HepG2 (cell line): ENCODE measurements around the gene FAM210A. TPM values are rescaled to one million over a fixed set of nuclear protein-coding genes. Genes with fewer than 3 reads are reported as not detected.

ENCODE experiments used
- ATAC-seq: fragments of 200-7000 bp; cut with Tn5 transposase; 3 replicates; pipeline ENCODE4 v1.9.1; 2020; ENCODE audit warnings: mild to moderate bottlenecking, moderate library complexity
- BruUV-seq: library from RNA; stranded (reverse); fragments of 400-500 nt; replicated peaks from 2 replicates; lab custom pipeline; 2021; lab: Mats Ljungman, UMichigan
- CTCF ChIA-PET: fragments of 300-600 bp; formaldehyde crosslinking; extraction: SDS; loops from one replicate; lab custom pipeline; 2021; ENCODE audit warnings: low total read pairs, inconsistent platforms, low intra/inter-chr PET ratio; lab: Yijun Ruan, JAX
- POLR2A ChIA-PET: fragments of 350-600 bp; sonication (Branson Sonifier 250); formaldehyde crosslinking; loops from one replicate; lab custom pipeline; 2020; ENCODE audit warnings: antibody characterized with exemption, inconsistent platforms; lab: Yijun Ruan, JAX
- DNase-seq: peaks from one replicate; pipeline ENCODE4 v3.0.0-alpha.2; 2015; ENCODE audit warnings: low spot score
- FAIRE-seq: peaks from 3 replicates; lab custom pipeline; 2011; peaks lifted over from hg19 to GRCh38; lab: Jason Lieb, UNC
- H2AFZ ChIP-seq: one replicate; pipeline ENCODE4 v1.6.1; 2011; ENCODE audit warnings: low read length, inconsistent platforms
- H3K27ac ChIP-seq: fragments of 300-600 bp; 3 replicates; pipeline ENCODE4 v1.8.0; 2011; ENCODE audit warnings: mixed run types, mild to moderate bottlenecking, mixed read lengths, low read length, inconsistent platforms; ENCODE audit not compliant: insufficient read depth; ENCODE audit errors: extremely low read length
- H3K27me3 ChIP-seq, 2 experiments: fragments of 200-600 bp in 1 of 2; 2 replicates in 1 of 2; 3 replicates in 1 of 2; pipeline versions ENCODE4 v1.6.0 to v1.8.0; 2011; ENCODE audit warnings: low read length in 2 of 2, mild to moderate bottlenecking in 2 of 2, moderate library complexity in 2 of 2, inconsistent platforms in 1 of 2; ENCODE audit not compliant: insufficient read depth in 2 of 2, control insufficient read depth in 1 of 2
- H3K36me3 ChIP-seq, 2 experiments: fragments of 200-600 bp in 1 of 2; replicated peaks in 1 of 2; 2 replicates in 1 of 2; 3 replicates in 1 of 2; pipeline versions ENCODE4 v1.5.1 to v1.8.0; 2011; ENCODE audit warnings: low read length in 2 of 2, inconsistent platforms in 1 of 2; ENCODE audit not compliant: insufficient read depth in 2 of 2, control insufficient read depth in 1 of 2
- H3K4me1 ChIP-seq: 2 replicates; pipeline ENCODE4 v1.5.1; 2012; ENCODE audit warnings: low read length, inconsistent platforms; ENCODE audit not compliant: insufficient read depth
- H3K4me2 ChIP-seq: 2 replicates; pipeline ENCODE4 v1.6.0; 2011; ENCODE audit warnings: low read depth, low read length, inconsistent platforms
- H3K4me3 ChIP-seq, 3 experiments: fragments of 200-600 bp in 1 of 3; sonication (generic), shearing (Covaris generic) in 1 of 3; replicated peaks in 1 of 3; 2 replicates each; pipeline ENCODE4 v1.5.1; 2011 to 2016; ENCODE audit warnings: low read length in 3 of 3, inconsistent platforms in 2 of 3, low read depth in 2 of 3, mild to moderate bottlenecking in 2 of 3, control low read depth in 1 of 3, mixed read lengths in 1 of 3; ENCODE audit not compliant: insufficient read depth in 1 of 3
- H3K79me2 ChIP-seq: one replicate; pipeline ENCODE4 v1.6.1; 2011; ENCODE audit warnings: low read length, inconsistent platforms; ENCODE audit not compliant: insufficient read depth
- H3K9ac ChIP-seq: 2 replicates; pipeline ENCODE4 v1.6.0; 2011; ENCODE audit warnings: mild to moderate bottlenecking, low read depth, low read length, inconsistent platforms; ENCODE audit not compliant: insufficient read depth
- H3K9me3 ChIP-seq: 2 replicates; pipeline ENCODE4 v1.5.1; 2012; ENCODE audit warnings: mild to moderate bottlenecking, low read length
- H4K20me1 ChIP-seq: 2 replicates; pipeline ENCODE4 v1.6.0; 2011; ENCODE audit warnings: inconsistent platforms, mild to moderate bottlenecking, low read length, moderate library complexity; ENCODE audit not compliant: insufficient read depth
- GFI1 ChIP-seq: sonication (generic); formaldehyde crosslinking; IDR thresholded peaks from 2 replicates; pipeline ENCODE4 v1.5.0; 2020; ENCODE audit warnings: missing genetic modification reagents, mild to moderate bottlenecking, borderline replicate concordance
- KMT2B ChIP-seq: IDR thresholded peaks from 2 replicates; pipeline ENCODE4 v1.6.1; 2016; ENCODE audit warnings: missing genetic modification reagents, missing compliant biosample characterization
- POLR2AphosphoS5 ChIP-seq: IDR thresholded peaks from 2 replicates; pipeline ENCODE4 v1.6.1; 2012; ENCODE audit warnings: low read depth, low read length
- TMF1 ChIP-seq: sonication (generic); formaldehyde crosslinking; IDR thresholded peaks from 2 replicates; pipeline ENCODE4 v1.8.1; 2022; ENCODE audit warnings: low read depth, missing genetic modification reagents
- ZBTB20 ChIP-seq: sonication (generic); formaldehyde crosslinking; IDR thresholded peaks from 2 replicates; pipeline ENCODE4 v1.8.1; 2023; ENCODE audit warnings: missing genetic modification reagents, low read depth, mild to moderate bottlenecking, borderline replicate concordance
- ZBTB21 ChIP-seq: sonication (generic); formaldehyde crosslinking; IDR thresholded peaks from 2 replicates; pipeline ENCODE4 v1.4.0; 2020; ENCODE audit warnings: missing genetic modification reagents
- ZNF331 ChIP-seq: sonication (generic); formaldehyde crosslinking; IDR thresholded peaks from 2 replicates; pipeline ENCODE4 v1.4.0; 2020; ENCODE audit warnings: missing genetic modification reagents
- ZNF75D ChIP-seq: sonication (generic); formaldehyde crosslinking; IDR thresholded peaks from 2 replicates; pipeline ENCODE4 v1.8.1; 2023; ENCODE audit warnings: missing genetic modification reagents, mild to moderate bottlenecking, borderline replicate concordance
- WGBS: methylation state at CpG from one replicate; pipeline ENCODE4 v1.1.6; 2017; ENCODE audit warnings: low lambda C conversion rate; 5-methylcytosine and 5-hydroxymethylcytosine counted together
- in situ Hi-C: cut with HindIII; loops from 2 replicates; pipeline ENCODE4 v1.10.0; 2017; ENCODE audit warnings: low pct_unique_long_range_greater_than_20kb; ENCODE audit not compliant: extremely low pct_ligation_motif_present
- intact Hi-C: fragments of 100-400 bp; cut with micrococcal nuclease; formaldehyde crosslinking; loops from one replicate; pipeline ENCODE4 v1.10.0; 2022; ENCODE audit not compliant: unreplicated experiment
- polyA plus RNA-seq, 8 experiments: library from polyadenylated mRNA; depleted of rRNA in 3 of 8; stranded (reverse) in 7 of 8; unstranded in 1 of 8; fragments of >200 nt; fragmentation: Illumina TruSeq in 4 of 8; extraction: Trizol in 4 of 8; gene quantifications; 2 replicates each; pipeline versions ENCODE4 v1.2.1 to v1.2.3, GENCODE V29; 2011 to 2016; ENCODE audit warnings: low read depth in 4 of 8, missing spikeins in 1 of 8, mixed read lengths in 1 of 8; ENCODE audit not compliant: insufficient read depth in 1 of 8
- total RNA-seq, 5 experiments: library from RNA; depleted of rRNA; stranded (reverse); fragments of >200 nt; fragmentation: Illumina TruSeq; extraction: Trizol; gene quantifications; 2 replicates each; pipeline ENCODE4 v1.2.3, GENCODE V29; 2016; ENCODE audit warnings: low read depth in 1 of 5
- TF ChIP-seq, protein P1 (sequence below): sonication (generic); formaldehyde crosslinking; conservative IDR thresholded peaks from 2 replicates; pipeline ENCODE4 v1.4.0; 2020; ENCODE audit warnings: missing genetic modification reagents
- TF ChIP-seq, protein P2 (sequence below): IDR thresholded peaks from 2 replicates; pipeline ENCODE4 v1.6.1; 2016; ENCODE audit warnings: low read depth
- TF ChIP-seq, protein P3 (sequence below): sonication (generic); formaldehyde crosslinking; IDR thresholded peaks from 2 replicates; pipeline ENCODE4 v1.5.0; 2020; ENCODE audit warnings: mild to moderate bottlenecking, missing genetic modification reagents
- TF ChIP-seq, protein P4 (sequence below): sonication (generic); formaldehyde crosslinking; IDR thresholded peaks from 2 replicates; pipeline ENCODE4 v1.8.1; 2022; ENCODE audit warnings: mild to moderate bottlenecking, missing genetic modification reagents
- TF ChIP-seq, protein P5 (sequence below): sonication (generic); formaldehyde crosslinking; conservative IDR thresholded peaks from 2 replicates; pipeline ENCODE4 v1.8.0; 2022; ENCODE audit warnings: low read depth, missing genetic modification reagents
- TF ChIP-seq, protein P6 (sequence below): sonication (generic); formaldehyde crosslinking; IDR thresholded peaks from 2 replicates; pipeline ENCODE4 v1.4.0; 2020; ENCODE audit warnings: missing genetic modification reagents

Gene FAM210A
- total and polyA plus RNA-seq, 2 of the 13 experiments (the other 11 are each of a cell fraction or from before 2014, with no cell fraction given): 33.2 to 37.5 TPM

DNA sequence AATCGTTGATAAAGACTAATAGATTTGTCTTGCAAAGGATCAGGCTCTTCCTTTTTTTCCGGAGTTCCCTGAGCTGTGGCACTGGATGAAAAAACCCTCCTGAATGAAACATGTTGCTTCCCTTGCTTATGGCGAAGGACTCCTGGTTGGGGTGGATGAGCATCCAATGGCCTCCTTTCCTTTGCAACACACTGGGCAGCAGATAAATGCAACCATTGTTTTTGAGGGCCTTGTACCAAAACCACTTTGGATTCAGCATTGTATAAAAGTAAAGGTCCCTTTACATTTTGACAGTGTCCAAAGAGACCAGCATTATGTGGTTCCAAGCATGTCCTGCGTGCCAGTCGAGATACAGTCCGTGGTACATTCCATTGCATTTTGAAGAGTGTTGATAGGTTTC is 44.7 kb downstream of the FAM210A start:
- H3K36me3 ChIP-seq: peaks cover 1 to 5% of the 10 kb centered on the region in 2 experiments; a peak in 4 of 5 replicates
- H3K9me3 ChIP-seq: no peaks in the 10 kb centered on the region
- peaks cover under 1% of the 10 kb centered on the region; the same call in 1 of the 2 replicates for H3K4me1 ChIP-seq
- no peak overlapping the region for H3K27ac ChIP-seq
- ATAC-seq (no peak), DNase-seq (no peak), FAIRE-seq (no peak)
- no peak for TF ChIP-seq KMT2B (CRISPR knock-in tag)
- TF ChIP-seq, protein P1, sequence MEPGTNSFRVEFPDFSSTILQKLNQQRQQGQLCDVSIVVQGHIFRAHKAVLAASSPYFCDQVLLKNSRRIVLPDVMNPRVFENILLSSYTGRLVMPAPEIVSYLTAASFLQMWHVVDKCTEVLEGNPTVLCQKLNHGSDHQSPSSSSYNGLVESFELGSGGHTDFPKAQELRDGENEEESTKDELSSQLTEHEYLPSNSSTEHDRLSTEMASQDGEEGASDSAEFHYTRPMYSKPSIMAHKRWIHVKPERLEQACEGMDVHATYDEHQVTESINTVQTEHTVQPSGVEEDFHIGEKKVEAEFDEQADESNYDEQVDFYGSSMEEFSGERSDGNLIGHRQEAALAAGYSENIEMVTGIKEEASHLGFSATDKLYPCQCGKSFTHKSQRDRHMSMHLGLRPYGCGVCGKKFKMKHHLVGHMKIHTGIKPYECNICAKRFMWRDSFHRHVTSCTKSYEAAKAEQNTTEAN (CRISPR knock-in tag): no peak
- no peak for TF ChIP-seq TMF1
- no peak for TF ChIP-seq ZNF75D (CRISPR knock-in tag)
- TF ChIP-seq, protein P2, sequence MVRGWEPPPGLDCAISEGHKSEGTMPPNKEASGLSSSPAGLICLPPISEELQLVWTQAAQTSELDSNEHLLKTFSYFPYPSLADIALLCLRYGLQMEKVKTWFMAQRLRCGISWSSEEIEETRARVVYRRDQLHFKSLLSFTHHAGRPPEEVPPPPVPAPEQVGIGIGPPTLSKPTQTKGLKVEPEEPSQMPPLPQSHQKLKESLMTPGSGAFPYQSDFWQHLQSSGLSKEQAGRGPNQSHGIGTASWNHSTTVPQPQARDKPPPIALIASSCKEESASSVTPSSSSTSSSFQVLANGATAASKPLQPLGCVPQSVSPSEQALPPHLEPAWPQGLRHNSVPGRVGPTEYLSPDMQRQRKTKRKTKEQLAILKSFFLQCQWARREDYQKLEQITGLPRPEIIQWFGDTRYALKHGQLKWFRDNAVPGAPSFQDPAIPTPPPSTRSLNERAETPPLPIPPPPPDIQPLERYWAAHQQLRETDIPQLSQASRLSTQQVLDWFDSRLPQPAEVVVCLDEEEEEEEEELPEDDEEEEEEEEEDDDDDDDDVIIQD (CRISPR knock-in tag): no peak
- TF ChIP-seq, protein P3, sequence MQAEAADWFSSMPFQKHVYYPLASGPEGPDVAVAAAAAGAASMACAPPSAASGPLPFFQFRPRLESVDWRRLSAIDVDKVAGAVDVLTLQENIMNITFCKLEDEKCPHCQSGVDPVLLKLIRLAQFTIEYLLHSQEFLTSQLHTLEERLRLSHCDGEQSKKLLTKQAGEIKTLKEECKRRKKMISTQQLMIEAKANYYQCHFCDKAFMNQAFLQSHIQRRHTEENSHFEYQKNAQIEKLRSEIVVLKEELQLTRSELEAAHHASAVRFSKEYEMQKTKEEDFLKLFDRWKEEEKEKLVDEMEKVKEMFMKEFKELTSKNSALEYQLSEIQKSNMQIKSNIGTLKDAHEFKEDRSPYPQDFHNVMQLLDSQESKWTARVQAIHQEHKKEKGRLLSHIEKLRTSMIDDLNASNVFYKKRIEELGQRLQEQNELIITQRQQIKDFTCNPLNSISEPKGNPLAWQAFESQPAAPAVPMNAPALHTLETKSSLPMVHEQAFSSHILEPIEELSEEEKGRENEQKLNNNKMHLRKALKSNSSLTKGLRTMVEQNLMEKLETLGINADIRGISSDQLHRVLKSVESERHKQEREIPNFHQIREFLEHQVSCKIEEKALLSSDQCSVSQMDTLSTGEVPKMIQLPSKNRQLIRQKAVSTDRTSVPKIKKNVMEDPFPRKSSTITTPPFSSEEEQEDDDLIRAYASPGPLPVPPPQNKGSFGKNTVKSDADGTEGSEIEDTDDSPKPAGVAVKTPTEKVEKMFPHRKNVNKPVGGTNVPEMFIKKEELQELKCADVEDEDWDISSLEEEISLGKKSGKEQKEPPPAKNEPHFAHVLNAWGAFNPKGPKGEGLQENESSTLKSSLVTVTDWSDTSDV (CRISPR knock-in tag): no peak
- TF ChIP-seq ZBTB21 (CRISPR knock-in tag): no peak
- no peak for TF ChIP-seq GFI1 (CRISPR knock-in tag)
- no peak for TF ChIP-seq ZNF331
- TF ChIP-seq, protein P4, sequence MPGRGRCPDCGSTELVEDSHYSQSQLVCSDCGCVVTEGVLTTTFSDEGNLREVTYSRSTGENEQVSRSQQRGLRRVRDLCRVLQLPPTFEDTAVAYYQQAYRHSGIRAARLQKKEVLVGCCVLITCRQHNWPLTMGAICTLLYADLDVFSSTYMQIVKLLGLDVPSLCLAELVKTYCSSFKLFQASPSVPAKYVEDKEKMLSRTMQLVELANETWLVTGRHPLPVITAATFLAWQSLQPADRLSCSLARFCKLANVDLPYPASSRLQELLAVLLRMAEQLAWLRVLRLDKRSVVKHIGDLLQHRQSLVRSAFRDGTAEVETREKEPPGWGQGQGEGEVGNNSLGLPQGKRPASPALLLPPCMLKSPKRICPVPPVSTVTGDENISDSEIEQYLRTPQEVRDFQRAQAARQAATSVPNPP (CRISPR knock-in tag): no peak
- TF ChIP-seq POLR2AphosphoS5: no peak
- TF ChIP-seq, protein P5, sequence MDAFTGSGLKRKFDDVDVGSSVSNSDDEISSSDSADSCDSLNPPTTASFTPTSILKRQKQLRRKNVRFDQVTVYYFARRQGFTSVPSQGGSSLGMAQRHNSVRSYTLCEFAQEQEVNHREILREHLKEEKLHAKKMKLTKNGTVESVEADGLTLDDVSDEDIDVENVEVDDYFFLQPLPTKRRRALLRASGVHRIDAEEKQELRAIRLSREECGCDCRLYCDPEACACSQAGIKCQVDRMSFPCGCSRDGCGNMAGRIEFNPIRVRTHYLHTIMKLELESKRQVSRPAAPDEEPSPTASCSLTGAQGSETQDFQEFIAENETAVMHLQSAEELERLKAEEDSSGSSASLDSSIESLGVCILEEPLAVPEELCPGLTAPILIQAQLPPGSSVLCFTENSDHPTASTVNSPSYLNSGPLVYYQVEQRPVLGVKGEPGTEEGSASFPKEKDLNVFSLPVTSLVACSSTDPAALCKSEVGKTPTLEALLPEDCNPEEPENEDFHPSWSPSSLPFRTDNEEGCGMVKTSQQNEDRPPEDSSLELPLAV: no peak
- TF ChIP-seq, protein P6, sequence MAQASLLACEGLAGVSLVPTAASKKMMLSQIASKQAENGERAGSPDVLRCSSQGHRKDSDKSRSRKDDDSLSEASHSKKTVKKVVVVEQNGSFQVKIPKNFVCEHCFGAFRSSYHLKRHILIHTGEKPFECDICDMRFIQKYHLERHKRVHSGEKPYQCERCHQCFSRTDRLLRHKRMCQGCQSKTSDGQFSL (CRISPR knock-in tag): no peak
- TF ChIP-seq ZBTB20: no peak
- CTCF ChIA-PET: no interaction called here
- WGBS: 95% methylated on average over 6 of the region's 6 CpGs
- BruUV-seq: no TSS peak
- H3K27me3 ChIP-seq: no peaks in the 10 kb centered on the region
- POLR2A ChIA-PET: no interaction called here
- H3K79me2 ChIP-seq: peaks cover 59% of the 10 kb centered on the region
- intact Hi-C loops (loop anchor here (1.0 kb wide), 1 partner anchor 32 kb away; no protein-coding TSS in a partner anchor), in situ Hi-C loops (no loop called here)
- peaks cover 11% of the 10 kb centered on the region; the same call in 1 of the 2 replicates for H4K20me1 ChIP-seq
- H2AFZ ChIP-seq: no peak overlapping the region
- no peak overlapping the region for H3K9ac ChIP-seq
- no peak overlapping the region for H3K4me3 ChIP-seq
- no peak overlapping the region for H3K4me2 ChIP-seq
